Smooth muscle cell (in vitro differentiated cells): ENCODE results near the gene BAIAP2L2. TPM values are rescaled to one million over a fixed set of nuclear protein-coding genes. Genes with fewer than 3 reads are reported as not detected.

Experiments
- DNase-seq: peaks from one replicate; lab custom pipeline; 2025; ENCODE audit not compliant: unreplicated experiment; lab: John Stamatoyannopoulos, UW
- H2AFZ ChIP-seq: fragments of 200-600 bp; sonication (generic); 2 replicates; pipeline ENCODE4 v1.6.0; 2016; ENCODE audit warnings: antibody characterized with exemption, low read depth, mild to moderate bottlenecking
- H3F3A ChIP-seq: fragments of 200-600 bp; sonication (generic); 2 replicates; pipeline ENCODE4 v1.6.0; 2017; ENCODE audit warnings: antibody characterized with exemption, low read depth
- H3K27ac ChIP-seq: fragments of 200-600 bp; sonication (generic); 2 replicates; pipeline ENCODE4 v1.5.1; 2016; ENCODE audit warnings: low read depth, mild to moderate bottlenecking
- H3K27me3 ChIP-seq: fragments of 200-600 bp; sonication (generic); 2 replicates; pipeline ENCODE4 v1.6.1; 2016; ENCODE audit warnings: low read depth, mild to moderate bottlenecking
- H3K36me3 ChIP-seq: fragments of 200-600 bp; sonication (generic); 2 replicates; pipeline ENCODE4 v1.5.1; 2016; ENCODE audit warnings: low read depth
- H3K4me1 ChIP-seq: fragments of 200-600 bp; sonication (generic); 2 replicates; pipeline ENCODE4 v1.5.1; 2016; ENCODE audit warnings: low read depth
- H3K4me2 ChIP-seq: fragments of 200-600 bp; sonication (generic); 2 replicates; pipeline ENCODE4 v1.6.0; 2016; ENCODE audit warnings: mild to moderate bottlenecking
- H3K4me3 ChIP-seq: fragments of 200-600 bp; sonication (generic); 2 replicates; pipeline ENCODE4 v1.5.1; 2016; ENCODE audit warnings: mild to moderate bottlenecking
- H3K79me2 ChIP-seq: fragments of 200-600 bp; sonication (generic); 2 replicates; pipeline ENCODE4 v1.6.0; 2016; ENCODE audit warnings: low read depth, mild to moderate bottlenecking
- H3K9ac ChIP-seq: fragments of 200-600 bp; sonication (generic); 2 replicates; pipeline ENCODE4 v1.6.0; 2016; ENCODE audit warnings: low read depth
- H3K9me3 ChIP-seq: fragments of 200-600 bp; sonication (generic); replicated peaks from 2 replicates; pipeline ENCODE4 v1.5.1; 2016; ENCODE audit warnings: low read depth
- H4K20me1 ChIP-seq: fragments of 200-600 bp; sonication (generic); 2 replicates; pipeline ENCODE4 v1.6.0; 2016; ENCODE audit warnings: low read depth
- WGBS: methylation state at CpG from one replicate; pipeline ENCODE4 v1.1.7; 2016; ENCODE audit warnings: low lambda C conversion rate; 5-methylcytosine and 5-hydroxymethylcytosine counted together
- polyA plus RNA-seq: library from polyadenylated mRNA; unstranded; fragments of >200 nt; fragmentation: Nextera tagmentation; extraction: Ambion mirVana; gene quantifications from 2 replicates; pipeline ENCODE4 v1.2.1, GENCODE V29; 2016
- total RNA-seq: library from RNA; depleted of rRNA; stranded (reverse); fragments of >200 nt; gene quantifications from 2 replicates; pipeline ENCODE4 v1.2.3, GENCODE V29; 2014
- TF ChIP-seq, protein P1 (sequence below): fragments of 200-600 bp; sonication (generic); IDR thresholded peaks from 2 replicates; pipeline ENCODE4 v1.5.1; 2017; ENCODE audit warnings: borderline replicate concordance, mild to moderate bottlenecking, antibody characterized with exemption; ENCODE audit not compliant: insufficient read depth, poor library complexity, severe bottlenecking

Gene BAIAP2L2
- total and polyA plus RNA-seq, 2 experiments from 2014 or later = 0.13 to 1.3 TPM

DNA sequence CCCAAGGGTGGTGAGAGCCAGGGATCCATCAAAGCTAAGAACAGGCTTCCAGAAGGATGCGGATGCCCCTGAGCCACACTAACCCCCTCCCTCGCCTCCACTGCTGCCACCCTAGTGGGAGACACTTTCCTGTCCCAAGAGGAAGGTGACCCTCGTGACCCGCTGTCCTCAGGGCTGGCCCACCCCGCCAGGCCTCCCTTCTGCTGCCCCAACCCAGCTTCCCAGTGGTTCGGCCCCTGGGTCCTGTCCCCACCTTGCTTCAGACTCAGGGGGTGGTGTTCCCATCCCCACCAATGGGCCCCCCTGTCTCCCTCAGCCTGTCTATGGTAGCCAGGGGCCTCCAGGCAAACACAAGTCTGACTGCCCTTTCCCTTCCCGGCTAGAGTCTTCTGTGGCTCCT lies 59.8 kb downstream of the BAIAP2L2 start:
- Histone ChIP-seq H3K4me3 (no peak overlapping the region), H3F3A (no peaks in the 10 kb centered on the region), H3K27me3 (peaks cover 8% of the 10 kb centered on the region), H2AFZ (no peak overlapping the region), H3K4me1 (no peaks in the 10 kb centered on the region), H3K79me2 (no peaks in the 10 kb centered on the region), H3K9ac (no peak overlapping the region), H3K36me3 (no peaks in the 10 kb centered on the region), H4K20me1 (no peaks in the 10 kb centered on the region), H3K4me2 (no peak overlapping the region), H3K9me3 (no peaks in the 10 kb centered on the region), H3K27ac (no peak overlapping the region)
- 93% methylated on average over 7 of the region's 7 CpGs for WGBS
- TF ChIP-seq, protein P1, sequence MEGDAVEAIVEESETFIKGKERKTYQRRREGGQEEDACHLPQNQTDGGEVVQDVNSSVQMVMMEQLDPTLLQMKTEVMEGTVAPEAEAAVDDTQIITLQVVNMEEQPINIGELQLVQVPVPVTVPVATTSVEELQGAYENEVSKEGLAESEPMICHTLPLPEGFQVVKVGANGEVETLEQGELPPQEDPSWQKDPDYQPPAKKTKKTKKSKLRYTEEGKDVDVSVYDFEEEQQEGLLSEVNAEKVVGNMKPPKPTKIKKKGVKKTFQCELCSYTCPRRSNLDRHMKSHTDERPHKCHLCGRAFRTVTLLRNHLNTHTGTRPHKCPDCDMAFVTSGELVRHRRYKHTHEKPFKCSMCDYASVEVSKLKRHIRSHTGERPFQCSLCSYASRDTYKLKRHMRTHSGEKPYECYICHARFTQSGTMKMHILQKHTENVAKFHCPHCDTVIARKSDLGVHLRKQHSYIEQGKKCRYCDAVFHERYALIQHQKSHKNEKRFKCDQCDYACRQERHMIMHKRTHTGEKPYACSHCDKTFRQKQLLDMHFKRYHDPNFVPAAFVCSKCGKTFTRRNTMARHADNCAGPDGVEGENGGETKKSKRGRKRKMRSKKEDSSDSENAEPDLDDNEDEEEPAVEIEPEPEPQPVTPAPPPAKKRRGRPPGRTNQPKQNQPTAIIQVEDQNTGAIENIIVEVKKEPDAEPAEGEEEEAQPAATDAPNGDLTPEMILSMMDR = no peak
- DNase-seq = no peak

DNA sequence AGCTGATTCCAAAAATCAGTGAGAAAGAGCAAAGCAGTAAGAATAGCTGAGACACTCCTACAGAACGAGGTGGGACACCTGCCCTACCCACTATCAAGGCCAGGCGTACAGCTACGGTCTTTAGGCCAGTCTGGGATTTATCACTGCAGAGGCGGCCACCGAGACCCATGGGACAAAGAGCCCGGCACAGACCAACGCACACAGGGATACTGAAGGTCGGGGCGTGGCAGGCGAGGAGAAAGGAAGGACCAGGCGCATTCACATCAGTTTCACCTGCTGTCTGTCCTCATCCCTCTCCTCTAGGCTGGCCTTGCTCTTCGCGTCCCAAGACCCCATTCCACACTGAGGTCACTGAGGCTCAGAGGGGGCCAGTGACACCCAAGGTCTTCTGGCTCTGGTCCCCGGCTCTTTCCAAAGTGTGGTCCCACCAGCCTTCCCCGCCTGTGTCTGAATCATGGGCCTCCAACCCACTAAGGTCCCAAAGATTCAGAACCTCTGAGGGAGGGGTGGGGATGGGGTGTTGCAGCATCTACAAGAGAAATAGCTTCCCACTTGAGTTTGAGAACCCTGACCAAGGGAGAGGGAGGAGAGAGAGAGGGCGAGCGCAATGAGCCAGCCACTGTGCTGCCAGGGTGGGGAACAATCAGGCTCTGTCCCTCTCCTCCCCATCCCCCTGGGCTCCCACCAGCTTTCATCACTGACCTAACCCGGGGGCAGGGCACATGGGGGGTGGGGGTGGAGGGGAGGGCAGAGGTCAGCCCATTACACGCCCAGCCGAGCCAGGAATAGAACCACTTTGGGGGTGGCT lies 60.5 kb downstream of the BAIAP2L2 start:
- TF ChIP-seq, protein P1 = no peak
- WGBS = 87% methylated on average over 18 of the region's 20 CpGs
- Histone ChIP-seq H3K27me3 (peaks cover 8% of the 10 kb centered on the region), H2AFZ (no peak overlapping the region), H3K9ac (no peak overlapping the region), H4K20me1 (no peaks in the 10 kb centered on the region), H3K4me2 (no peak overlapping the region), H3K27ac (no peak overlapping the region), H3K9me3 (no peaks in the 10 kb centered on the region), H3F3A (no peaks in the 10 kb centered on the region), H3K79me2 (no peaks in the 10 kb centered on the region), H3K4me1 (no peaks in the 10 kb centered on the region), H3K36me3 (no peaks in the 10 kb centered on the region), H3K4me3 (no peak overlapping the region)
- no peak for DNase-seq

DNA sequence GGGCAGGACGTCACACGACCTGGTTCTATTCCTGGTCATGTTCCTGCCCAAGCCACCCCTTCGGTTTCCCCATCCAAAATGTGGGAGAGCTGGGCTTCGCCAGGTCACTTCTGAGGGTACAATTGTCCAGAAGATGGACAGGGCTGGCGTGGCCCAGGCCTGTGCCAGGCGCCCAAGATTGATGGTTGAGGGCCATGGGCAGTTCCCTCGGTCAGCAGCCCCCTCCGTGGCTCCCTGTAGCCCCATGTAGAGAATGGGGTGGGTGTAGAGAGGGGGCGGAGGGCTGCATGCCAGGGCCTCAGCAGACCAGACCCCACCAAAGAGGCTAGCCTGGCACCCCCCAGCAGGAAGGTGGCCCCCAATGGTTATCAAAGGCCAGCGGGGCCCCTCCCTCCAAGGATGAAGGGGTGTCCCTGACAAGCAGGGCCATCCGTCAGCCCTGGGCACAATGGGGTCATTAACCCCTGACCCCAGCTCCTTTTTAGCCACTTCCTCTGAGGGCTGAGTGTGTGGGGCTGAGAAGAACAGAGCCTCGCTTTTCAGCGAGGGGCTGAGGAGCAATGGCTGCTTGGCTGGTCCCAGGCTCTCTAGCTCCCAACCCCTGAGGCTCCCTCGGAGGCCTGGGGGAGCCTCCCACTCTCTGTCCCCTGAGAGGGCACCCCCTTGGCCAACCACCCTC lies 64.3 kb downstream of the BAIAP2L2 start:
- Histone ChIP-seq H3K79me2 (no peaks in the 10 kb centered on the region), H3K4me1 (no peaks in the 10 kb centered on the region), H3F3A (no peaks in the 10 kb centered on the region), H4K20me1 (no peaks in the 10 kb centered on the region), H3K27ac (no peak overlapping the region), H3K4me3 (no peak overlapping the region), H3K9ac (no peak overlapping the region), H3K27me3 (peaks cover 8% of the 10 kb centered on the region), H2AFZ (no peak overlapping the region), H3K4me2 (no peak overlapping the region), H3K36me3 (no peaks in the 10 kb centered on the region), H3K9me3 (no peaks in the 10 kb centered on the region)
- DNase-seq = no peak
- WGBS = 89% methylated on average over 14 of the region's 14 CpGs
- TF ChIP-seq, protein P1 = no peak
